Adrenal gland (tissue), 19 donors: ENCODE measurements around the gene PAQR6. TPM values are rescaled to one million over a fixed set of nuclear protein-coding genes. Genes with fewer than 3 reads are reported as not detected.
A peak's percentile ranks its signal among the peaks of the same experiment; 100 is the strongest.

Experiments
- DNase-seq, 7 donors: peaks; one replicate each; pipeline ENCODE4 v3.0.0-alpha.2; 2019 to 2020
- H3K27ac ChIP-seq, 5 donors: fragments of 200-600 bp; sonication (generic) in 4 of 5; 1 replicate in 3 of 5; 2 replicates in 2 of 5; pipeline versions ENCODE4 v1.5.1 to v1.8.0; 2016 to 2020; ENCODE audit warnings: mild to moderate bottlenecking in 1 of 5
- H3K27me3 ChIP-seq: fragments of 200-600 bp; 2 replicates; pipeline ENCODE4 v1.8.0; 2021
- H3K36me3 ChIP-seq, 2 donors: fragments of 200-600 bp; replicated peaks in 1 of 2; 1 replicate in 1 of 2; 2 replicates in 1 of 2; pipeline versions ENCODE4 v1.5.1 to v1.8.0; 2018 to 2022
- H3K4me1 ChIP-seq, 2 donors: fragments of 200-600 bp; replicated peaks in 1 of 2; 1 replicate in 1 of 2; 2 replicates in 1 of 2; pipeline versions ENCODE4 v1.5.1 to v1.8.0; 2018 to 2021
- H3K4me3 ChIP-seq, 4 donors: fragments of 200-600 bp; sonication (generic) in 3 of 4; one replicate each; pipeline ENCODE4 v1.5.1; 2016 to 2018
- H3K9me3 ChIP-seq, 3 donors: fragments of 200-600 bp; sonication (generic) in 1 of 3; replicated peaks in 1 of 3; 1 replicate in 2 of 3; 2 replicates in 1 of 3; pipeline versions ENCODE4 v1.5.1 to v1.8.0; 2016 to 2021
- CTCF ChIP-seq, 6 experiments: fragments of 450-650 bp in 4 of 6; fragments of 200-600 bp in 2 of 6; sonication (generic) in 1 of 6; IDR thresholded peaks; 1 replicate in 5 of 6; 2 replicates in 1 of 6; pipeline versions ENCODE4 v1.5.1 to v1.8.0; 2016 to 2021; ENCODE audit warnings: antibody characterized with exemption in 6 of 6, mild to moderate bottlenecking in 2 of 6, moderate library complexity in 1 of 6
- POLR2A ChIP-seq, 2 donors: fragments of 450-650 bp; IDR thresholded peaks; one replicate each; pipeline ENCODE4 v1.6.1; 2017; ENCODE audit warnings: antibody characterized with exemption in 2 of 2, mild to moderate bottlenecking in 2 of 2, moderate library complexity in 1 of 2
- WGBS, 4 donors: extraction: QIAGEN DNeasy Blood & Tissue Kit in 2 of 4; methylation state at CpG; one replicate each; pipeline versions ENCODE4 v1.1.5 to v1.1.7; 2013 to 2017; 5-methylcytosine and 5-hydroxymethylcytosine counted together
- intact Hi-C, 2 donors: fragments of 100-400 bp; cut with DNase I; formaldehyde crosslinking; loops; one replicate each; pipeline versions ENCODE4 v1.14.1 to v1.15.0; 2022 to 2023
- long read RNA-seq, 10 donors: library from polyadenylated mRNA in 3 of 10; unstranded in 2 of 10; stranded (forward) in 1 of 10; transcript quantifications; one replicate each; pipeline ENCODE4 v2.0.0 and lab custom pipeline, GENCODE V29; 2021 to 2026
- polyA plus RNA-seq, 3 donors: library from polyadenylated mRNA; stranded (reverse); fragments of 200-250 nt in 2 of 3; fragments of 350-450 nt in 1 of 3; fragmentation: Illumina TruSeq in 1 of 3; extraction: RNeasy Lipid Tissue Mini Kit (QIAGEN cat#74804) in 1 of 3; gene quantifications; one replicate each; pipeline ENCODE4 v1.2.3, GENCODE V29; 2013 to 2014
- total RNA-seq, 9 donors: library from RNA; depleted of rRNA in 4 of 9; stranded (reverse); fragments of >200 nt in 4 of 9; fragments of 120-200 nt in 1 of 9; fragmentation: NEBNext Ultra II Directional in 1 of 9; extraction: Animal tissue kit (Norgen Biotek cat#: 25700) in 1 of 9; gene quantifications; one replicate each; pipeline versions ENCODE4 v1.1.0 to v1.2.4, GENCODE V29; 2013 to 2023
- donor health status: healthy with polysubstance abuse.
- donor health status: Bipolar disorder and iron deficiency.
- donor health status: DM: yes; HTN: yes; CAD: no.
- donor health status: DM: no; HTN: no; CAD: no.
- donor health status: DM: no; HTN: no; CAD: no.
- donor health status: DM: yes; HTN: yes; CAD: no.

PAQR6 gene
- total RNA-seq (1 to 10 TPM in 5 of 9 donors, under 1 TPM in 2, not detected in 2; 0.91 to 3.0 (median 1.2) TPM), polyA plus RNA-seq (10 to 100 TPM in 1 of 3 donors, 1 to 10 TPM in 1, under 1 TPM in 1; 0.53 to 13.8 (median 5.4) TPM)
- long read RNA-seq, donor 1: 0 reads
- long read RNA-seq, donor 2: 0 reads
- long read RNA-seq, donor 3: 0 reads
- long read RNA-seq, donor 4: 0 reads
- long read RNA-seq, donor 5, partial matches to known transcripts: 2 of 2 reads
- long read RNA-seq, donor 5, other reads (novel, unspliced or antisense): 0 of 2 reads
- long read RNA-seq, donor 6, partial matches to known transcripts: 1 of 1 reads
- long read RNA-seq, donor 6, other reads (novel, unspliced or antisense): 0 of 1 reads
- long read RNA-seq, donor 7: 0 reads
- long read RNA-seq, donor 8: 0 reads
- long read RNA-seq, donor 9: 0 reads
- long read RNA-seq, donor 10: 0 reads

- Histone ChIP-seq H3K9me3 (no peaks in the 10 kb centered on the region), H3K4me1 (peaks cover 0 to 12% of the 10 kb centered on the region in 2 donors), H3K36me3 (peaks cover 0 to 35% of the 10 kb centered on the region in 2 donors), H3K27me3 (no peaks in the 10 kb centered on the region), H3K4me3 (no peak within 1 kb of the TSS), H3K27ac (peak within 1 kb of the TSS in 1 of 5 donors; percentile 49)
- DNase-seq: peak in 3 of 7 donors; percentile 22 to 31 (median 23)
- intact Hi-C loops: no loop called here
- 45 to 60% (median 52%) methylated on average over 6 to 16 of the region's 16 CpGs for WGBS, 4 donors
- TF ChIP-seq CTCF (IDR thresholded peaks at IDR 0.05) (no peak), POLR2A (IDR thresholded peaks at IDR 0.05) (no peak)
Observed at GRCh38 chr1:156247460-156248322, at the start of gene PAQR6. TSS of gene PAQR6 (minus strand) at chr1:156248056. CDS start at chr1:156246731, 1,325 bp downstream.

GRCh38 chr1:156295391-156295947, 47.6 kb upstream of the PAQR6 start, which contains the start of gene GLMP:
TSS of gene GLMP (minus strand) at chr1:156295679. CDS start at chr1:156295645, 34 bp downstream.
- H3K27me3 ChIP-seq: no peaks in the 10 kb centered on the region
- peak within 1 kb of the TSS in 4 of 5 donors; percentile 7 to 75 (median 64) for H3K27ac ChIP-seq
- TF ChIP-seq POLR2A (IDR thresholded peaks at IDR 0.05) (no peak), CTCF (IDR thresholded peaks at IDR 0.05) (no peak)
- intact Hi-C loops: no loop called here
- H3K4me1 ChIP-seq: peaks cover 22 to 36% of the 10 kb centered on the region in 2 donors
- H3K9me3 ChIP-seq: no peaks in the 10 kb centered on the region
- peak within 1 kb of the TSS; percentile 30 to 90 (median 70) for H3K4me3 ChIP-seq
- 0 to 2% (median 1%) methylated on average over 12 to 17 of the region's 17 CpGs for WGBS, 4 donors
- peak; percentile 63 to 81 (median 75) for DNase-seq
- peaks cover 0 to 14% of the 10 kb centered on the region in 2 donors for H3K36me3 ChIP-seq

GRCh38 chr1:156293895-156294294, 46.0 kb upstream of the PAQR6 start:
- H3K4me3 ChIP-seq: no peak overlapping the region
- 83 to 95% (median 91%) methylated on average over 9 of the region's 9 CpGs for WGBS, 4 donors
- DNase-seq: no peak
- peaks cover 22 to 36% of the 10 kb centered on the region in 2 donors for H3K4me1 ChIP-seq
- H3K36me3 ChIP-seq: peaks cover 0 to 18% of the 10 kb centered on the region in 2 donors
- H3K27me3 ChIP-seq: no peaks in the 10 kb centered on the region
- TF ChIP-seq POLR2A (IDR thresholded peaks at IDR 0.05): no peak
- H3K27ac ChIP-seq: peak overlapping the region in 1 of 5 donors; percentile 72
- intact Hi-C loops: no loop called here
- H3K9me3 ChIP-seq: no peaks in the 10 kb centered on the region

- no peaks in the 10 kb centered on the region for H3K27me3 ChIP-seq
- no peak for TF ChIP-seq CTCF (IDR thresholded peaks at IDR 0.05)
- no peak for TF ChIP-seq POLR2A (IDR thresholded peaks at IDR 0.05)
- H3K36me3 ChIP-seq: peaks cover 0 to 18% of the 10 kb centered on the region in 2 donors
- H3K4me1 ChIP-seq: peaks cover 22 to 36% of the 10 kb centered on the region in 2 donors
- no peak overlapping the region for H3K4me3 ChIP-seq
- intact Hi-C loops: no loop called here
- no peaks in the 10 kb centered on the region for H3K9me3 ChIP-seq
- no peak for DNase-seq
- 91 to 97% (median 93%) methylated on average over 6 to 8 of the region's 8 CpGs for WGBS, 4 donors
- no peak overlapping the region for H3K27ac ChIP-seq
Observed at GRCh38 chr1:156293098-156293434, 45.2 kb upstream of the PAQR6 start.
